Epithelial cell of esophagus (primary cell): ENCODE data around the gene COX18.

ENCODE experiments used
- DNase-seq: peaks from one replicate; pipeline ENCODE4 v3.0.0; 2010; ENCODE audit warnings: low read depth
- H3K4me3 ChIP-seq: 2 replicates; pipeline ENCODE4 v1.5.1; 2011; ENCODE audit warnings: mild to moderate bottlenecking, low read length, control low read depth
- TF ChIP-seq, protein P1 (sequence below): IDR thresholded peaks from 2 replicates; pipeline ENCODE4 v1.5.1; 2011; ENCODE audit warnings: low read depth, mild to moderate bottlenecking, low read length, control low read depth, inconsistent platforms; ENCODE audit not compliant: insufficient read depth; ENCODE audit errors: missing control alignments

Gene COX18

DNA sequence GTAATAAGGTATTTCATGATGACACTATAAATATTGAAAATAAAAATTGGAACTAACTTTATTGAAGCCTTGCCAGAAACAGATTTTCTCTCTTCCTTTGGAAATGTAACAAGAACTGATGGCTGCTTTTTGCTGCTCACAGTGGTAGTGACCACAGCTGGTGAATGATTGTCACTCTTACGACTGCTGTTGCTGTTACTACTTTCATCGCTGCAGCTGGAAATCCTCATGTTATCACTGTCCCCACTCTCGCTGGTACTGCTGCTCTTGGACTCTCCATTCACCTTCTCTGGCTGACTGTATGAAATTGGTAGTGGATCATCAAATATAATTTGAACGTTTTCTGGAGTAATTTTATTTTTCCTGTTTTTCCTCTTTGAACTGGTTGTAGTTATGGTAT lies 28.5 kb upstream of the COX18 start:
- DNase-seq: no peak
- TF ChIP-seq, protein P1, sequence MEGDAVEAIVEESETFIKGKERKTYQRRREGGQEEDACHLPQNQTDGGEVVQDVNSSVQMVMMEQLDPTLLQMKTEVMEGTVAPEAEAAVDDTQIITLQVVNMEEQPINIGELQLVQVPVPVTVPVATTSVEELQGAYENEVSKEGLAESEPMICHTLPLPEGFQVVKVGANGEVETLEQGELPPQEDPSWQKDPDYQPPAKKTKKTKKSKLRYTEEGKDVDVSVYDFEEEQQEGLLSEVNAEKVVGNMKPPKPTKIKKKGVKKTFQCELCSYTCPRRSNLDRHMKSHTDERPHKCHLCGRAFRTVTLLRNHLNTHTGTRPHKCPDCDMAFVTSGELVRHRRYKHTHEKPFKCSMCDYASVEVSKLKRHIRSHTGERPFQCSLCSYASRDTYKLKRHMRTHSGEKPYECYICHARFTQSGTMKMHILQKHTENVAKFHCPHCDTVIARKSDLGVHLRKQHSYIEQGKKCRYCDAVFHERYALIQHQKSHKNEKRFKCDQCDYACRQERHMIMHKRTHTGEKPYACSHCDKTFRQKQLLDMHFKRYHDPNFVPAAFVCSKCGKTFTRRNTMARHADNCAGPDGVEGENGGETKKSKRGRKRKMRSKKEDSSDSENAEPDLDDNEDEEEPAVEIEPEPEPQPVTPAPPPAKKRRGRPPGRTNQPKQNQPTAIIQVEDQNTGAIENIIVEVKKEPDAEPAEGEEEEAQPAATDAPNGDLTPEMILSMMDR: no peak
- H3K4me3 ChIP-seq: no peak overlapping the region

DNA sequence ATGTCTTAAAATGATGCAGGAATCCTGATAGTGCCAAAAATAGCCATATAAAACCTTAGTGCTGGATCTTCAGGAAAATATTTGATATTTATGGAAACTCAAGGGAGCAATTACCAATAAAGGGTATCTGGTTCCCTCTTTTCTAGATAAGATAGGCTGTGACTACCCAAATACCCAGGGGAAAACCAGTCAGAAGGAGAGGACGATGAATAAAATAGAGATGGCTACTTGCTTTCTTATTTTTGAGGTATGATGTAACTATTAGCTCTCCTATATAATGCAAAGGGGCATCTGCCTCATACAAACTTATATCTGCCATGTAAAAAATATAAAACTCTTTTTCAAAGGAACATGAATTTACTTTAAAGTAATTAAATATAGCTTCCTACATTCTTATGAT lies 23.4 kb upstream of the COX18 start:
- no peak overlapping the region for H3K4me3 ChIP-seq
- TF ChIP-seq, protein P1: no peak
- DNase-seq: no peak

DNA sequence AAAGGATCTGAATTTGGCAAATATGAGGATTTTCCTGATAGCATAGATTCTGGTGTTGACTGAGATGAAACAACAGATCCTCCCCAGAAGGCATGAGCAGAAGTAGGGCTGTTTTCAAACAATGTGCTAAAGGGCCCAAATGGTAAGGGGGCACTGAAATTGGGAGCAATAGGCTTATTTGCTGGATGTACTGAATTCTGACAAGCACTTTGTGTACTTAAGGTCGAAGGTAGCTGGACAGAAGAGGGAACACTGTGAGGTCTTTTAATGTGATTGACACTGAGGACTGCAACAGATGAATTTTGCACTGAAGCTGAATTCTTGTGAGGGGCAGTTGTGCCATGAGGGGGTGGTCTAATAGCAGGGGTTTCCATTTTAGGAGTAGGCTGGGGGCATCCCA lies 21.2 kb upstream of the COX18 start:
- no peak for DNase-seq
- TF ChIP-seq, protein P1: no peak
- H3K4me3 ChIP-seq: no peak overlapping the region

DNA sequence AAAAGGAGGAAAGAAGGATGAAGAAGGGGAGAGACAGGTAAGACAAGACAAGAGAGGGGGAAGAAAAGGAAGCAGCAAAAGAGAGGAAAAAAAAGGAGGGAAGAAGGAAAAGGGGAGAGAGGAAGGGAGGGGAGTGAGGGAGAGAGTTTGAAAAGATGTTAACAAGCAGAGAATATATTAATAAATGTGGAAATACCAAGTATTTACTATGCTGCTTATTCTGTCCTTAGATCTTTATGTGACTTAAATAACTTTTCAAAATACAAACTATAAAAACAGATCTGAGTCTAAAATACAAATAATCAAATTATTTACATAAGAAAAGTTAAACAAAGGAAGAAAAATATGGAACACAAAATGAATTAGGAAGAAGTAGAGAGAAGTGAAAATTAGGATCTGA lies 18.4 kb upstream of the COX18 start:
- H3K4me3 ChIP-seq: no peak overlapping the region
- DNase-seq: no peak
- TF ChIP-seq, protein P1: no peak

DNA sequence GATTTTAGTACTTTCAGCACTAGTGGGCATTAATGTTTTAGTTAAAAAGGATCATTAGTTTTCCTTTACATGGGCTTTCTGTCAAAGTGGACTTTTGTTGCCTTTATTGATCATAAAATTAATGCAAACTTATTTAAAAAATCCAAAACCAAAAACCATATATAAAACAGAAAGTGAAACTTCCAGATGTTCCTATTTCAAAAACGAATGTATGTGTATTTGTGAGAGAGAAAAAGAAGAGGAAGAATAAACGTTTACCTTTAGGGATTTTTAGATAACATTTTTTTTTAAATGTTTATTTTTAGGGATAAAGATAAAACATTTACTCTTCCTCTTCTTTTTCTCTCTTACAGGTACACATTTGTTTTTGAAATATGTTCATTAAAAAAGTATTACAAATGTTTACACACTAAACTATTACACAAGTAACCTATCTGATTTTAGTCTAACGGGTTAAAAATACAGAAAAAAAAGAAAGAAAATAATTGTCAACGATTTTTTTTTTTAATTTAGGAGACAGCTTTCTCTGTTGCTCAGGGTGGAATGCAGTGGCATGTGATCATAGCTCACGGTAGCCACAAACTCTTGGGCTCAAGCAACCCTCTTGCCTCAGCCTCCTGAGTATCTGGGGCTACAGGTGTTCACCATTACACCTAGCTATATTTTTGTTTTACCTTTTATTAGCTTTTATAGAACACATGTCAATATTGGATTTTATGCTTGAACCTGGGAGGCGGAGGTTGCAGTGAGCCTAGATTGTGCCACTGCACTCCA lies 16.8 kb upstream of the COX18 start:
- no peak for DNase-seq

DNA sequence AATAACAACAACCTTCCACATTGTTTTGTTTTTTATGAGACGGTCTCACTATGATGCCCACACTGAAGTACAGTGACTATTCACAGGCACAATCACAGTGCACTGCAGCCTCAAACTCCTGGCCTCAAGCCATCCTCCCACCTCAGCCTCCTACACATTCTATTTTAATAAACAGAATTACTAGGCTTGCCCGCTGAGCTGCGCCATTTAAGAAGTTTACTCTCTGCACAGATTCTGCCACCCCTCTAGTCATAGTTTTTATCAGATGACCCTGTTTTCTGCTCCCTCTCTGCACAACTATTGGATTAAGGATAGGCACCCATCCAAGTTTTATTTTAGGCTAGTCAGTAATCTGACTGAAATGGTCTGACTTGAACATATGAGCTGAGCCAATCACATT lies 11.3 kb upstream of the COX18 start:
- no peak for DNase-seq
- TF ChIP-seq, protein P1: no peak
- H3K4me3 ChIP-seq: no peak overlapping the region

More for the DNA sequence above, 16.8 kb upstream of the COX18 start:
- TF ChIP-seq, protein P1: no peak
- H3K4me3 ChIP-seq: no peak overlapping the region

DNA sequence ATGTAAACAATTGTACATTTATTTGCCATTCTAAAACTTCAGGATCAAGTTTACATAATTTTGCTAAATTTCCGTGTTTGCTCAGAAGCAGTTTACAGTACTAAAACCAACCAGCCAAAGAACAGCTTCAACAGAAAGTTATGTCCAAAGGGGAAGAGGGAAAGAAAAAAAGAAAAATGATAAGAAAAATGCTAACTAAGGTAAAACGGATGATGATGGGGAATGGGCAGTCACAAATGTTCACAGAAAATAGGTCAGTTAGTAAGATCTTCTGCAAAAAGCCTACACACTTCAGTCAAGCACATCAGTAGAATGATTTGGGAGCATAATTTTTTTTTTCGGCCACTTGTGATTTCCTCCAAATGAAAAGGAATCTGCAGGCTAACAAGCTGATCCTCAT lies 6.3 kb upstream of the COX18 start:
- TF ChIP-seq, protein P1: no peak
- H3K4me3 ChIP-seq: no peak overlapping the region
- no peak for DNase-seq
